WTC11 (cell line): Measurements from ENCODE around the gene SPINK8. TPM values are rescaled to one million over a fixed set of nuclear protein-coding genes. Genes with fewer than 3 reads are reported as not detected.

Experiments used
- ATAC-seq: fragments of 200-7000 bp; cut with Tn5 transposase; 2 replicates; pipeline ENCODE4 v1.10.0; 2021; ENCODE audit warnings: mild to moderate bottlenecking, moderate library complexity
- CTCF ChIA-PET: fragments of 300-600 bp; sonication (Branson Sonifier 250); formaldehyde crosslinking; loops from one replicate; lab custom pipeline; 2021; ENCODE audit warnings: antibody characterized with exemption; lab: Charles Lee
- POLR2A ChIA-PET: fragments of 350-600 bp; sonication (Branson Sonifier 250); formaldehyde crosslinking; loops from one replicate; lab custom pipeline; 2021; ENCODE audit warnings: antibody characterized with exemption; lab: Charles Lee
- DNase-seq: peaks from one replicate; pipeline ENCODE4 v3.0.0; 2021; ENCODE audit warnings: low spot score
- H3K27ac Mint-ChIP-seq: 2 replicates; pipeline ENCODE4 v1.8.0; 2021; ENCODE audit warnings: mixed read lengths
- H3K27me3 Mint-ChIP-seq: 2 replicates; pipeline ENCODE4 v1.8.0; 2021; ENCODE audit warnings: low read depth, mild to moderate bottlenecking, moderate library complexity, mixed read lengths
- H3K36me3 Mint-ChIP-seq: 2 replicates; pipeline ENCODE4 v1.8.0; 2021; ENCODE audit warnings: mixed read lengths
- H3K4me1 Mint-ChIP-seq: 2 replicates; pipeline ENCODE4 v1.8.0; 2022; ENCODE audit warnings: mixed read lengths
- H3K4me3 Mint-ChIP-seq: 2 replicates; pipeline ENCODE4 v1.8.0; 2021; ENCODE audit warnings: mild to moderate bottlenecking, moderate library complexity, mixed read lengths
- H3K9me3 Mint-ChIP-seq: 2 replicates; pipeline ENCODE4 v1.8.0; 2021; ENCODE audit warnings: mixed read lengths
- AFF4 ChIP-seq: sonication (generic); formaldehyde crosslinking; IDR thresholded peaks from 2 replicates; pipeline ENCODE4 v1.8.1; 2023; ENCODE audit warnings: mild to moderate bottlenecking, missing genetic modification reagents, borderline replicate concordance
- CBFB ChIP-seq: sonication (generic); formaldehyde crosslinking; IDR thresholded peaks from 2 replicates; pipeline ENCODE4 v1.8.1; 2022; ENCODE audit warnings: mild to moderate bottlenecking, low read depth, missing genetic modification reagents
- E2F4 ChIP-seq: sonication (generic); formaldehyde crosslinking; IDR thresholded peaks from 2 replicates; pipeline ENCODE4 v1.8.1; 2022; ENCODE audit warnings: low read depth, mild to moderate bottlenecking, moderate library complexity, missing genetic modification reagents, borderline replicate concordance
- GTF2I ChIP-seq: fragments of 250-450 bp; sonication (Bioruptor Pico); conservative IDR thresholded peaks from 2 replicates; pipeline ENCODE4 v1.4.0; 2021; ENCODE audit warnings: mild to moderate bottlenecking
- KAT7 ChIP-seq: sonication (generic); formaldehyde crosslinking; IDR thresholded peaks from 2 replicates; pipeline ENCODE4 v1.8.1; 2023; ENCODE audit warnings: missing genetic modification reagents, mild to moderate bottlenecking, borderline replicate concordance
- MYBL2 ChIP-seq: sonication (generic); formaldehyde crosslinking; IDR thresholded peaks from 2 replicates; pipeline ENCODE4 v1.8.1; 2023; ENCODE audit warnings: mild to moderate bottlenecking, moderate library complexity, missing genetic modification reagents
- NFE2L1 ChIP-seq: sonication (generic); formaldehyde crosslinking; IDR thresholded peaks from 2 replicates; pipeline ENCODE4 v1.8.1; 2023; ENCODE audit warnings: missing genetic modification reagents
- PRRX2 ChIP-seq: fragments of 250-450 bp; sonication (Bioruptor Pico); IDR thresholded peaks from 2 replicates; pipeline ENCODE4 v1.8.0; 2021; ENCODE audit warnings: mild to moderate bottlenecking
- SMAD4 ChIP-seq: sonication (generic); formaldehyde crosslinking; IDR thresholded peaks from 2 replicates; pipeline ENCODE4 v1.8.0; 2022; ENCODE audit warnings: mild to moderate bottlenecking, missing genetic modification reagents
- TCF7 ChIP-seq: sonication (generic); formaldehyde crosslinking; IDR thresholded peaks from 2 replicates; pipeline ENCODE4 v1.8.0; 2022; ENCODE audit warnings: mild to moderate bottlenecking, low read depth, missing genetic modification reagents, moderate library complexity
- TEAD4 ChIP-seq: sonication (generic); formaldehyde crosslinking; IDR thresholded peaks from 2 replicates; pipeline ENCODE4 v1.8.0; 2022; ENCODE audit warnings: mild to moderate bottlenecking, missing genetic modification reagents
- ZNF219 ChIP-seq: sonication (generic); formaldehyde crosslinking; IDR thresholded peaks from 2 replicates; pipeline ENCODE4 v1.8.0; 2023; ENCODE audit warnings: missing genetic modification reagents, mild to moderate bottlenecking, borderline replicate concordance
- ZNF263 ChIP-seq: sonication (generic); formaldehyde crosslinking; IDR thresholded peaks from 2 replicates; pipeline ENCODE4 v1.8.1; 2022; ENCODE audit warnings: low read depth, mild to moderate bottlenecking, moderate library complexity, missing genetic modification reagents
- ZNF423 ChIP-seq: fragments of 250-450 bp; sonication (Bioruptor Pico); IDR thresholded peaks from 2 replicates; pipeline ENCODE4 v2.1.2; 2022; ENCODE audit warnings: mild to moderate bottlenecking, moderate library complexity
- ZNF425 ChIP-seq: fragments of 250-450 bp; sonication (Bioruptor Pico); conservative IDR thresholded peaks from 2 replicates; pipeline ENCODE4 v1.9.0; 2021; ENCODE audit warnings: mild to moderate bottlenecking
- ZNF671 ChIP-seq: fragments of 250-450 bp; sonication (Bioruptor Pico); IDR thresholded peaks from 2 replicates; pipeline ENCODE4 v1.8.0; 2021; ENCODE audit warnings: mild to moderate bottlenecking
- total RNA-seq: library from RNA; stranded (reverse); gene quantifications from 3 replicates; pipeline ENCODE4 v1.2.3, GENCODE V29; 2021
- TF ChIP-seq, protein P1 (sequence below): sonication (generic); formaldehyde crosslinking; IDR thresholded peaks from 2 replicates; pipeline ENCODE4 v1.8.0; 2023; ENCODE audit warnings: missing genetic modification reagents, mild to moderate bottlenecking, borderline replicate concordance
- TF ChIP-seq, protein P2 (sequence below): fragments of 250-450 bp; sonication (Bioruptor Pico); IDR thresholded peaks from 2 replicates; pipeline ENCODE4 v2.1.2; 2022; ENCODE audit warnings: mild to moderate bottlenecking, moderate library complexity

SPINK8 gene
- total RNA-seq, 1 experiment from 2014 or later, result not detected

- Mint-ChIP-seq H3K4me3 (no peak overlapping the region), H3K36me3 (no peaks in the 10 kb centered on the region; the same call in 1 of the 2 replicates), H3K27me3 (peaks cover 6% of the 10 kb centered on the region; the same call in 1 of the 2 replicates), H3K4me1 (peaks cover 16% of the 10 kb centered on the region), H3K27ac (no peak overlapping the region; the same call in 1 of the 2 replicates), H3K9me3 (no peaks in the 10 kb centered on the region; the same call in 1 of the 2 replicates)
- no peak for DNase-seq
- TF ChIP-seq ZNF425 (CRISPR knock-in tag), result no peak
- TF ChIP-seq KAT7, result no peak
- no peak for TF ChIP-seq ZNF219 (CRISPR knock-in tag)
- no peak for TF ChIP-seq MYBL2 (CRISPR knock-in tag)
- TF ChIP-seq GTF2I (CRISPR knock-in tag), result no peak
- TF ChIP-seq AFF4 (CRISPR knock-in tag), result no peak
- TF ChIP-seq NFE2L1, result no peak
- no peak for TF ChIP-seq PRRX2
- no peak for TF ChIP-seq ZNF671 (CRISPR knock-in tag)
- TF ChIP-seq, protein P1, sequence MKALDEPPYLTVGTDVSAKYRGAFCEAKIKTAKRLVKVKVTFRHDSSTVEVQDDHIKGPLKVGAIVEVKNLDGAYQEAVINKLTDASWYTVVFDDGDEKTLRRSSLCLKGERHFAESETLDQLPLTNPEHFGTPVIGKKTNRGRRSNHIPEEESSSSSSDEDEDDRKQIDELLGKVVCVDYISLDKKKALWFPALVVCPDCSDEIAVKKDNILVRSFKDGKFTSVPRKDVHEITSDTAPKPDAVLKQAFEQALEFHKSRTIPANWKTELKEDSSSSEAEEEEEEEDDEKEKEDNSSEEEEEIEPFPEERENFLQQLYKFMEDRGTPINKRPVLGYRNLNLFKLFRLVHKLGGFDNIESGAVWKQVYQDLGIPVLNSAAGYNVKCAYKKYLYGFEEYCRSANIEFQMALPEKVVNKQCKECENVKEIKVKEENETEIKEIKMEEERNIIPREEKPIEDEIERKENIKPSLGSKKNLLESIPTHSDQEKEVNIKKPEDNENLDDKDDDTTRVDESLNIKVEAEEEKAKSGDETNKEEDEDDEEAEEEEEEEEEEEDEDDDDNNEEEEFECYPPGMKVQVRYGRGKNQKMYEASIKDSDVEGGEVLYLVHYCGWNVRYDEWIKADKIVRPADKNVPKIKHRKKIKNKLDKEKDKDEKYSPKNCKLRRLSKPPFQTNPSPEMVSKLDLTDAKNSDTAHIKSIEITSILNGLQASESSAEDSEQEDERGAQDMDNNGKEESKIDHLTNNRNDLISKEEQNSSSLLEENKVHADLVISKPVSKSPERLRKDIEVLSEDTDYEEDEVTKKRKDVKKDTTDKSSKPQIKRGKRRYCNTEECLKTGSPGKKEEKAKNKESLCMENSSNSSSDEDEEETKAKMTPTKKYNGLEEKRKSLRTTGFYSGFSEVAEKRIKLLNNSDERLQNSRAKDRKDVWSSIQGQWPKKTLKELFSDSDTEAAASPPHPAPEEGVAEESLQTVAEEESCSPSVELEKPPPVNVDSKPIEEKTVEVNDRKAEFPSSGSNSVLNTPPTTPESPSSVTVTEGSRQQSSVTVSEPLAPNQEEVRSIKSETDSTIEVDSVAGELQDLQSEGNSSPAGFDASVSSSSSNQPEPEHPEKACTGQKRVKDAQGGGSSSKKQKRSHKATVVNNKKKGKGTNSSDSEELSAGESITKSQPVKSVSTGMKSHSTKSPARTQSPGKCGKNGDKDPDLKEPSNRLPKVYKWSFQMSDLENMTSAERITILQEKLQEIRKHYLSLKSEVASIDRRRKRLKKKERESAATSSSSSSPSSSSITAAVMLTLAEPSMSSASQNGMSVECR (CRISPR knock-in tag), result no peak
- TF ChIP-seq ZNF263 (CRISPR knock-in tag), result no peak
- ChIA-PET POLR2A (no interaction called here), CTCF (interaction anchor here (1.4 kb wide), 1 partner anchor 66 kb away, joined by 6 read pairs; no protein-coding TSS in a partner anchor)
- peak; percentile 60 for ATAC-seq
These were observed 36.9 kb upstream of the SPINK8 start for GRCh38 chr3:48370333-48370713.

DNA sequence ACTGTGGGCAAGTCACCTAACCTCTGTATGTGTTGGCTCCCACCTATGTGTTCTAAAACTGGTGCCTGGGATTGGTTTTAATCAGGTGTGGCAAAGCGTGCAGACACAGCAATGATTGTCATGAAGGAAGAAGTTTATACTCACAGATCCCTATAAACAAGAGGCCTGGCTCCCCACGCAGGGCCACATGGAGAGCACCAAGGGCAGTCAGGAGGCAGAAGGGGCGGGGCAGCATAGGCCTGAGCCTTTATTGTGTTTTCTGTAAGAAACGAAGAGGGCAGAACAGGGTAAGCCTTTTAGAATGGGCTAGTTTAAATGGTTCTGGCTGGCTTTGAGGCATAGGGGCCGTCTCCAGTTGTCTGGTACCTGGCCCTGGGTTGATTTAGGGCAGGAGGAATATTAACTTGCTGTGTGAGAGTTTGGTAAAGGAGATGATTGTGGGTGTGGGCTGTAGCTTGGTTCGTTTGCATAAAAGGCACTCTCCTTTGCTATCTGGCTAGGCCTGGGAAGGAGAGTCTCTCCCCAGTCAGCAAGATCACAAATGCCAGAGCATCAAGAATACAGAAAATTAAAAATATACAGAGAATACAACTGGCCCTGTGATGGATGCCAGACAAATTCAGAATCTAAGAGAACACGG is 36.4 kb upstream of the SPINK8 start:
- Mint-ChIP-seq H3K9me3 (peaks cover 2% of the 10 kb centered on the region), H3K36me3 (no peaks in the 10 kb centered on the region), H3K27me3 (peaks cover 9% of the 10 kb centered on the region), H3K27ac (peak overlapping the region; percentile 4; the same call in 1 of the 2 replicates), H3K4me1 (peaks cover 16% of the 10 kb centered on the region), H3K4me3 (no peak overlapping the region)
- ATAC-seq, result peak; percentile 49
- DNase-seq, result no peak
- CTCF ChIA-PET, result interaction anchor here (1.4 kb wide), 1 partner anchor 66 kb away, joined by 6 read pairs; no protein-coding TSS in a partner anchor
- no peak for TF ChIP-seq CBFB (CRISPR knock-in tag)
- TF ChIP-seq TCF7 (CRISPR knock-in tag), result no peak
- TF ChIP-seq, protein P2, sequence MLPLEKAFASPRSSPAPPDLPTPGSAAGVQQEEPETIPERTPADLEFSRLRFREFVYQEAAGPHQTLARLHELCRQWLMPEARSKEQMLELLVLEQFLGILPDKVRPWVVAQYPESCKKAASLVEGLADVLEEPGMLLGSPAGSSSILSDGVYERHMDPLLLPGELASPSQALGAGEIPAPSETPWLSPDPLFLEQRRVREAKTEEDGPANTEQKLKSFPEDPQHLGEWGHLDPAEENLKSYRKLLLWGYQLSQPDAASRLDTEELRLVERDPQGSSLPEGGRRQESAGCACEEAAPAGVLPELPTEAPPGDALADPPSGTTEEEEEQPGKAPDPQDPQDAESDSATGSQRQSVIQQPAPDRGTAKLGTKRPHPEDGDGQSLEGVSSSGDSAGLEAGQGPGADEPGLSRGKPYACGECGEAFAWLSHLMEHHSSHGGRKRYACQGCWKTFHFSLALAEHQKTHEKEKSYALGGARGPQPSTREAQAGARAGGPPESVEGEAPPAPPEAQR (CRISPR knock-in tag), result no peak
- TF ChIP-seq ZNF423, result no peak
- TF ChIP-seq E2F4, result no peak
- TF ChIP-seq SMAD4 (CRISPR knock-in tag), result no peak
- TF ChIP-seq TEAD4 (CRISPR knock-in tag), result no peak
- POLR2A ChIA-PET, result interaction anchor here (0.5 to 0.7 kb wide), 2 partner anchors 125 to 254 kb away, joined by 3 to 5 read pairs; no protein-coding TSS in a partner anchor
